ENCODE results near the gene PRM3.

The PRM3 gene

GRCh38 chr16:11224096-11224893, 49.1 kb downstream of the PRM3 start:
- DNase-seq: no peak

All from COR-L47 (cell line).